Forelimb muscle (tissue), 1 donor: ENCODE data around the gene CA10. TPM values are rescaled to one million over a fixed set of nuclear protein-coding genes. Genes with fewer than 3 reads are reported as not detected.

Experiments used
- DNase-seq: peaks from one replicate; pipeline ENCODE4 v3.0.0-alpha.2; 2013; ENCODE audit warnings: low read depth
- polyA plus RNA-seq: library from polyadenylated mRNA; unstranded; fragments of 120-200 nt; gene quantifications from one replicate; pipeline ENCODE4 v1.2.1, GENCODE V29; 2013; ENCODE audit not compliant: insufficient read length

Gene CA10
- polyA plus RNA-seq, 1 donor: 3.7 TPM

- DNase-seq: no peak
Measured at GRCh38 chr17:52048137-52048898, 110.2 kb downstream of the CA10 start.

- peak; percentile 6 for DNase-seq
Measured at GRCh38 chr17:52047086-52047485, 111.4 kb downstream of the CA10 start.

DNA sequence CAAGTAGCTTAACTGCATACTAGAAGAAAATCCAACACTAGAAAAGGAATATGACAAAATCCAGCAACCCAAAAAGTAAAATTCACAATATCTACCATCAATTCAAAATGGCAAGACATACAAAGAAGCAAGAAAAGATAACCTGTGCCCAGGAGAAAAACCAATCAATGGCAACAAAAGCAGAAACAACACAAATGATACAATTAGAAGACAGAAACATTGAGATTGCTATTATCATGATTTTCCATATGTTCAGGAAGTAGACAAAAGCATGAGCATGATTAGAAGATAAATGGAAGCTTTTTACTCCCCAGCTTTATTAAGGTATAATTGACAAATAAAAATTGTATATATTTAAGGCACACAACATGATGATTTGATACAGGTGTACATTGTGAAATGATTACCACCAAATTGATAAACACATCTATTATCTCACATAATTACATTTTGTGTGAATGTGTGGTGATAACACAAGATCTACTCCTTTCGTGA is 117.3 kb downstream of the CA10 start:
- DNase-seq: no peak

DNA sequence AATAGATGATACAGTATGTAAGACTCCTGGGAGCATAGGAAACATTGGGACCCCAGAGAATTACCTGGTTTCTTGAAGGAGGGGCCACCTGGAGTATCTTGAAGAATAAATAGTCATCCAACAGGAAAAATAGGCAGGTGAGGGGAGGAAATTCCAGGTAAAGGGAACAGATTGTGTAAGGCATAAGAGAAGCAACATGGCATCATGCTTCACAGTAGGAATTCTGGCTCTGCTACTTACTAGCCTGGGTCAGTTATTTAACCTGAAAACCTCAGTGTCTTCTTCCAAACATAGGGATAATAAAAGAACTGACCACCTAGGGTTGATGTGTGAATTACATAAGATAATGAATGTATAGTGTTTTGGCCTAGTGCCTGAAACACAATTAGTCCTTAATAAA is 122.1 kb downstream of the CA10 start:
- no peak for DNase-seq

GRCh38 chr17:52035336-52035915 is 123.1 kb downstream of the CA10 start:
- no peak for DNase-seq

GRCh38 chr17:52032454-52032853 is 126.1 kb downstream of the CA10 start:
- no peak for DNase-seq

DNA sequence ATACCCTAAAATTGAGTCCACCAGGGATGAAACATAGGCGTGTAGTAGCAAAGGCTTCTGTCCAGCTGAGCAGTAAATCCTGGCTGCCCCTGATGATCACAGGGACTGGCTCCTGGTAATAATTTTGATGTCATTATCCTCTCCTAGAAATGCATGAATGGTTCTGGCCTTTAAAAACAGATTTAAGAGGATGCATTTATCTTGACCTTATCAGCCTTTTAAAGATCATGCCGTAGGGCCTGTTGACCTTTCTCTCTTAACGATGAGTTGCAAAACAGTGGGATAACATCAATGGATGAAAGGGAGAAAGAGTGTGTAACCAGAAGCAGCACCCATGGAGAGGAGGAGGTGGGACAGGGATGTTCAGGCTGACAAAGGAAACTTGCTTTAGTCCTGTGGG is 128.5 kb downstream of the CA10 start:
- DNase-seq: no peak

DNA sequence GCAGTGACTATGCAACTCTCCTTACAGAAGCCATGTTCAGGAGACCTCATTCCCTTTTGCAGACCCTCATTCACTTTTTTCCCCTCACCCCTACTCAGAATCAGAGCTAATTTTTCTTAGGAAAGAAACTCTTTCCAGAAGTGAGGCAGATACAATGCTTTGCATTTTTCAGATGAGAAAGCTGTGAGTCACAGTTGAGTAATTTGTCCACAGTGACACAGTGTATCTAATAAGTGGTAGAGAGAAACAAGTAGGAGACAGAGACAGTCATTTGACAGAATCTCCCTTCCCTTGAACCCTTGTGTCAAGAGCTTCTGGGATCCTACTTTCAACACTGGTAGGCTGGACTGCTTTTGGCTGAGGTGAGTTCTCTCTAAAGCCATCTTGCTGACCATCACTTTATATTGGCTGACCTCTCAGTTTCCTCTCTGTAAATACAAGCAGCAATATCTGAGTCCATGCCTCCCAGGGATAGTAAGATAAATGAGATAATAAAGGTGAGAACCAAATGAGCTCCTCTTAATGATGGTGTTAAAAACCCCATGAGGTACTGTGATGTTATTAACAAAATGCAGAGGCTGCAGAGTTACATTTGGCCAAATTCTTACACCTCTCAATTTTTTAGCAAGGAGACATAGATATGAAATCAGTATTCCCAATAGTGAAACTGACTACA is 130.8 kb downstream of the CA10 start:
- no peak for DNase-seq

DNA sequence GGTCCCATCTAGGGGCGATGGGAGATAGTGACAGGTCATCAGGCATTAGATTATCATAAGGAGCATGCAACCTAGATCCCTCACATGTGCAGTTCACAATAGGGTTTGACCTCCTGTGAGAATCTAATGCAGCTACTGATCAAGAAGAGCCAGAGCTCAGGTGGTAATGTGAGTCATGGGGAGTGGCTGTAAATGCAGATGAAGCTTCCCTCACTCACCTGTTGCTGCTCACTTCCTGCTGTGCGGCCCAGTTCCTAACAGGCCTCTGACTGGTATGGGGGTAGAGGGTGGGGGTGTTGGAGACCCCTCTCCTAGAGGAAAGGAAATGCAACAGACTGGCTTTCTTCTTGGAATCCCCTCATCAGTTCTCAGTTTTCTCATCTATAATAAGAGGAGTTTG is 131.4 kb downstream of the CA10 start:
- no peak for DNase-seq

DNA sequence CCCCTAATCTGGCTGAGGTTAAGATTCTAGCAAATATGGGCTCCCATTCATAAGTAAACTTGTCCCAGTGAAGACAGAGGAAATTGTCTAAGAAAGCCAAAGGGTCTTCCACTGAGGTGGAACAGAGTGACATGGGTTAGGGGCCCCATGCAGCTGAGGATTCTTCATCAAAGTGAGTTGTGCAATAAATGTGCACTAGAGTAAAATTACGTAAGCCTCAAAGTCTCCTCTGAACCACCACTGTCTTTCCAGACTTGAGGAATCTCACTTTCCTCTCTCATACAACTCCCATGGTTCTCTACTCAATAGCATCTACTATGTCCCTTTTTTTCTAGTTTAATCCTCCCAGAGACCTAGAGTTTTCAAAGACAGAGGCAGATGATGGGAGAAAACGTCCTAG is 132.4 kb downstream of the CA10 start:
- no peak for DNase-seq

DNA sequence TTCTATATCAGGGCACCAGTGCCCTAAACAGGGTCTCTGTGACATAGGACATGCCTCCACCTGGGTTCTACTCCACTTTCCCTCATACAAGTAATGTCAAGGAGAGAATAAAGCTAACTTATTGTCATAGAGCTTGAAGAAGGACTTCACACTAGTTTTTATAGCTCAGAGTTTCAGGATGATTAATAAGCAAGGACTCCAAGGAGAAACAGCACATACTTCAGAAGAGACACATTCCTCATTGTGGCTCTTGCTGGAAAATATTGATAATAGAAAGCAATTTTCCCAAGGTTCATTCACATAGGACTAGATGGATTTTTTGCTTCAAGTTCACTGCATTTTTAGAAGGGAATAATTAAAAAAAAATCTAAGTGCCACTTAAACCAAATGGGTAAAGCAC is 133.3 kb downstream of the CA10 start:
- no peak for DNase-seq

DNA sequence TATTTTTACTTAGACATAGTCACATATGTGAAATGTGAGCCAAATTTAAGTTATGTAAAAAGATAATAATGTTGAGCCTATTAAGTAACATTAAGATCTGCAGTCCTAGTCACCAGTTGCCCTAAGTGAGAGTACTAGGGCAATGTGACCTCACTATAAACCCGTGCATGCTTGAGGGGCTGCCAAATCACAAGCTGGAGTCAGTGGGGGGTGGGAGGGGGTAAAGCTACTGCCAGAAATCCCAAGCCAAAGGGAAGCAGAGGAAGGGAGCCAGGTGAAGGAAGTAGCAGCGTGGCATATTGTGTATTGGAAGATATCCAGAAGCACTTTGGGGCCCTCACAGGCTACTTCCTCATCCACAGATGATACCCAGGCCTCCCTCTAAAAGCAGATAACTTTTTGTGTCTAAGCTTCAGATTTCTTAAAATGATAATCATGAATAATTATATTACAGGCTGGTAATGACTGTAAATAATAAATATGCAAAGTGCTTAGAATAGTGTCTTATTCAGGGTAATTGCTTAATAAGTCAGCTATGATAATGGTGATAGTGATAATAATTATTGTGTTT is 134.1 kb downstream of the CA10 start:
- DNase-seq: no peak

- DNase-seq: no peak
Measured at GRCh38 chr17:52011064-52011463, 147.4 kb downstream of the CA10 start.

- no peak for DNase-seq
Measured at GRCh38 chr17:51999654-52000053, 158.9 kb downstream of the CA10 start.

DNA sequence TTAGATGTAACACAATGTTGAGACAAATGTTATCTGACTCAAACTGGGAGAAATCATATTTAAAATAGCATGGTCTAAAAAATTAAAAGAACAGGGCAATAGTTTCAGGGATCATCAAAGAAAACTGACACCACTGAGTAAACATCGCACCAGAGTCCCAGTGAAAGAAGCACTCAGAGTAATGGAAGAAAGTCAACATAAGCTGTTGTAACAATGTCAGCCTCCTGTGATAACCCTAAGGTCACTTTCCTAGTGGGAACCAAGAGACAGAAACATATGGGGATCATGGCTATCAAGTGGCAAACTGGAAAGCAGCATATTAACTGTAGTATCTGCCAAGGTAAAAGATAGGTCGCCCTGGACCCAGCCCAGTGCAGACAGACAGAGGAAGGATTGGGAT is 160.8 kb downstream of the CA10 start:
- no peak for DNase-seq

- DNase-seq: no peak
Measured at GRCh38 chr17:51995797-51996403, 162.6 kb downstream of the CA10 start.

DNA sequence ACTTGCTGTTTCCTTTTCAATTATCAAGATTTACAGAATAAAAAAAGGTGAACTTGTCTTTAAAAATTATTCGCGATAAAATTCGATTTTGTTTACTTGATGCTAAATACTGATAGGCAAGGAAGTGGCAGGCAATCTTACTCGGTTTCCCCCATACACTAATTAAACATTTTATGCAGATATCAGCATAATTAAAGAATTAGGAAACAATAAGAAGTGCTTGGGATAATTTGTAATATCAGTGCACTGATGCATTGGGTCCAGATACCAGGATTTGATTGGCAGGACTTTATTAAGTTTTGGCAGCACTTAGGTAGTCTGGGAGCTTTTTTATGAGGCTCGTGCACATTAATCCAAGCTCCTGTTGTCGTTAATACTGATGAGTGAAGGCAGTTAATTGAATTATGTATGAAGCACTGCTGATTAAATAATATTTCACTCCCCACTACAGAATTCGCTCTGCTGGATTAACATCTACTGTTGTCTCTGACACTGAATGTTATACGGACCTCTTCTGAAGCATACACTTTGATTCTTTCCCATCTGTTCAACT is 165.6 kb downstream of the CA10 start:
- no peak for DNase-seq

GRCh38 chr17:51971121-51971520 is 187.4 kb downstream of the CA10 start:
- DNase-seq: no peak

- DNase-seq: no peak
Measured at GRCh38 chr17:51961689-51962088, 196.8 kb downstream of the CA10 start.

DNA sequence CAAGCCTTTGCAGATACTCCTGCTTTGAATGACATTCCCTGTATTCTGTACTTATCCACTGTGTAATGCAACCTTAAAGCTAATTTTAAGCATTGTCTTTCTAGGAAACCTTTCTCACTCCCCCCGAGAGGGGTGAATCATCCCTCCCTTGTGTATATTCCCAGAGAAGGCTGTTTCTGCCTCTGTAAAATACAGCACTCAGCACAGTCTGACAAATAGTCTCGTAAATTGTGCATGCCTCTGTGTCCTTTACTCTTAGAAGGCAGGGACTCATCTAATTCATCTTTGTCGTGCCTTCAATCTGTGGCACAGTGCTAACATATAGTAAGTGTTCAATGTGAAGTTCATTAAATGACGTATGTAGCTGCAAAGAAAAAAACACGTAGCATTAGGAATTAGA is 200.7 kb downstream of the CA10 start:
- no peak for DNase-seq

GRCh38 chr17:51955245-51955644 is 203.3 kb downstream of the CA10 start:
- no peak for DNase-seq

DNA sequence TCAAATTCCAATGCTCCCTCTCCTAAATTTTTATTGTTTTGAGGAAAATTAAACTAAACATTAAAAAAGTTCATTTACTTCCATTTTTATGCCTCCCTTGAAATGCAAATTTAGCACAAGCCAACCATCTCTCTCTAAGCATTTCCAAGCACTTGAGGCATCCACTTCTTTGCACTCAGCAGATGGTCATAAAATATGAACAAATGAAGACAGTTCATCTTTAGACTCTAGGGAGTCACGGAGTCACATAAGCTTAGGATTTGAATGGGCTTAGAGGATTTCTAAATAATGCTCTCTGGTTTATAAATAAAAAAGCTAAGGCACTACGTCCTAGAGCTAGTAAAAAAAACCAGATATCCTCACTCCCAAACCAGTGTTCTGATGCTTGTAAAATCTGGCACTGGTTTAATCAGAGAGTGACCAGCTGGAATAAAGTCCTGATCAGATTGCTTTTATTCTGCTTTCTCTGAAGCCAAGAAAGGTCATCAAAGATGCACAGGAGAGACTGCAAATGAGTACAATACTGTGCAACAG is 204.2 kb downstream of the CA10 start:
- no peak for DNase-seq
